ENCODE results near the gene PLCH2. TPM values are rescaled to one million over a fixed set of nuclear protein-coding genes. Genes with fewer than 3 reads are reported as not detected.

PLCH2 gene
- polyA plus RNA-seq, 1 donor from 2014 or later, result 5.7 TPM

DNA sequence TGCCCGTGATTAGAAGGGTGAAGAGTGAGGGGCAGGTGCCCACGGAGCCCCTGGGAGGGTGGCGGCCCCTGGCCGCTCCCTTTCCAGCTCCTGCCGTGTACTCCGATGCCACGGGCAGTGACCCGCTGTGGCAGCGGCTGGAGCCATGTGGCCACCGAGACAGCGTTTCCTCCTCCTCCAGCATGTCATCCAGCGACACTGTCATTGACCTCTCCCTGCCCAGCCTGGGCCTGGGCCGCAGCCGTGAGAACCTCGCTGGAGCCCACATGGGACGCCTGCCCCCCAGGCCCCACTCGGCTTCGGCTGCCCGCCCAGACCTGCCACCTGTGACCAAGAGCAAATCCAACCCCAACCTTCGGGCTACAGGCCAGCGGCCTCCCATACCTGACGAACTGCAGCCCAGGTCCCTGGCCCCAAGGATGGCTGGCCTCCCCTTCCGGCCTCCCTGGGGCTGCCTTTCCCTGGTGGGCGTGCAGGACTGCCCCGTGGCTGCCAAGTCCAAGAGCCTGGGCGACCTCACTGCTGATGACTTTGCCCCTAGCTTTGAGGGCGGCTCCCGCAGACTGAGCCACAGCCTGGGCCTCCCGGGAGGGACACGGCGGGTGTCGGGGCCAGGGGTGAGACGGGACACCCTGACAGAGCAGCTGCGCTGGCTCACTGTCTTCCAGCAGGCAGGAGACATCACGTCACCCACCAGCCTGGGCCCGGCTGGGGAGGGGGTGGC lies 28.3 kb downstream of the PLCH2 start:
- Histone ChIP-seq H3F3A (ENCODE audit: insufficient read depth, low read length, poor library complexity, severe bottlenecking) (no peaks in the 10 kb centered on the region), H3K9me3 (ENCODE audit: low read length) (no peaks in the 10 kb centered on the region), H3K9ac (ENCODE audit: low read length) (no peak overlapping the region), H3K79me2 (replicated peaks; ENCODE audit: insufficient read depth, low read length) (no peaks in the 10 kb centered on the region), H3K4me3 (ENCODE audit: low read length) (no peak overlapping the region), H3K36me3 (ENCODE audit: insufficient read depth, low read length) (no peaks in the 10 kb centered on the region), H3K9me2 (ENCODE audit: insufficient read depth, low read length) (no peaks in the 10 kb centered on the region), H3K4me2 (ENCODE audit: low read length) (no peak overlapping the region), H3K27me3 (ENCODE audit: insufficient read depth, low read depth, low read length) (no peaks in the 10 kb centered on the region), H4K20me1 (ENCODE audit: insufficient read depth) (no peaks in the 10 kb centered on the region), H2AFZ (ENCODE audit: low read depth, low read length) (no peak overlapping the region), H3K27ac (ENCODE audit: low read length) (no peak overlapping the region)
- TF ChIP-seq POLR2AphosphoS5 (IDR thresholded peaks at IDR 0.05) (no peak), MXI1 (conservative IDR thresholded peaks at IDR 0.05; ENCODE audit: poor library complexity, severe bottlenecking) (no peak), SMC3 (conservative IDR thresholded peaks at IDR 0.05; ENCODE audit: poor library complexity) (no peak), TAF1 (IDR thresholded peaks at IDR 0.05; ENCODE audit: low read depth) (no peak), RAD21 (conservative IDR thresholded peaks at IDR 0.05) (no peak), EP300 (conservative IDR thresholded peaks at IDR 0.05; ENCODE audit: poor library complexity, severe bottlenecking) (no peak), EZH2 (IDR thresholded peaks at IDR 0.05; ENCODE audit: borderline replicate concordance, insufficient read depth, low read length, poor library complexity, severe bottlenecking) (no peak)
- TF ChIP-seq, protein P1, sequence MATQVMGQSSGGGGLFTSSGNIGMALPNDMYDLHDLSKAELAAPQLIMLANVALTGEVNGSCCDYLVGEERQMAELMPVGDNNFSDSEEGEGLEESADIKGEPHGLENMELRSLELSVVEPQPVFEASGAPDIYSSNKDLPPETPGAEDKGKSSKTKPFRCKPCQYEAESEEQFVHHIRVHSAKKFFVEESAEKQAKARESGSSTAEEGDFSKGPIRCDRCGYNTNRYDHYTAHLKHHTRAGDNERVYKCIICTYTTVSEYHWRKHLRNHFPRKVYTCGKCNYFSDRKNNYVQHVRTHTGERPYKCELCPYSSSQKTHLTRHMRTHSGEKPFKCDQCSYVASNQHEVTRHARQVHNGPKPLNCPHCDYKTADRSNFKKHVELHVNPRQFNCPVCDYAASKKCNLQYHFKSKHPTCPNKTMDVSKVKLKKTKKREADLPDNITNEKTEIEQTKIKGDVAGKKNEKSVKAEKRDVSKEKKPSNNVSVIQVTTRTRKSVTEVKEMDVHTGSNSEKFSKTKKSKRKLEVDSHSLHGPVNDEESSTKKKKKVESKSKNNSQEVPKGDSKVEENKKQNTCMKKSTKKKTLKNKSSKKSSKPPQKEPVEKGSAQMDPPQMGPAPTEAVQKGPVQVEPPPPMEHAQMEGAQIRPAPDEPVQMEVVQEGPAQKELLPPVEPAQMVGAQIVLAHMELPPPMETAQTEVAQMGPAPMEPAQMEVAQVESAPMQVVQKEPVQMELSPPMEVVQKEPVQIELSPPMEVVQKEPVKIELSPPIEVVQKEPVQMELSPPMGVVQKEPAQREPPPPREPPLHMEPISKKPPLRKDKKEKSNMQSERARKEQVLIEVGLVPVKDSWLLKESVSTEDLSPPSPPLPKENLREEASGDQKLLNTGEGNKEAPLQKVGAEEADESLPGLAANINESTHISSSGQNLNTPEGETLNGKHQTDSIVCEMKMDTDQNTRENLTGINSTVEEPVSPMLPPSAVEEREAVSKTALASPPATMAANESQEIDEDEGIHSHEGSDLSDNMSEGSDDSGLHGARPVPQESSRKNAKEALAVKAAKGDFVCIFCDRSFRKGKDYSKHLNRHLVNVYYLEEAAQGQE (IDR thresholded peaks at IDR 0.05; ENCODE audit: borderline replicate concordance), result no peak
- TF ChIP-seq, protein P2, sequence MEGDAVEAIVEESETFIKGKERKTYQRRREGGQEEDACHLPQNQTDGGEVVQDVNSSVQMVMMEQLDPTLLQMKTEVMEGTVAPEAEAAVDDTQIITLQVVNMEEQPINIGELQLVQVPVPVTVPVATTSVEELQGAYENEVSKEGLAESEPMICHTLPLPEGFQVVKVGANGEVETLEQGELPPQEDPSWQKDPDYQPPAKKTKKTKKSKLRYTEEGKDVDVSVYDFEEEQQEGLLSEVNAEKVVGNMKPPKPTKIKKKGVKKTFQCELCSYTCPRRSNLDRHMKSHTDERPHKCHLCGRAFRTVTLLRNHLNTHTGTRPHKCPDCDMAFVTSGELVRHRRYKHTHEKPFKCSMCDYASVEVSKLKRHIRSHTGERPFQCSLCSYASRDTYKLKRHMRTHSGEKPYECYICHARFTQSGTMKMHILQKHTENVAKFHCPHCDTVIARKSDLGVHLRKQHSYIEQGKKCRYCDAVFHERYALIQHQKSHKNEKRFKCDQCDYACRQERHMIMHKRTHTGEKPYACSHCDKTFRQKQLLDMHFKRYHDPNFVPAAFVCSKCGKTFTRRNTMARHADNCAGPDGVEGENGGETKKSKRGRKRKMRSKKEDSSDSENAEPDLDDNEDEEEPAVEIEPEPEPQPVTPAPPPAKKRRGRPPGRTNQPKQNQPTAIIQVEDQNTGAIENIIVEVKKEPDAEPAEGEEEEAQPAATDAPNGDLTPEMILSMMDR (IDR thresholded peaks at IDR 0.05; ENCODE audit: poor library complexity, severe bottlenecking), result no peak

GRCh38 chr1:2504949-2505272 lies 28.8 kb downstream of the PLCH2 start:
- H3K9me3 ChIP-seq (ENCODE audit: low read length), result no peaks in the 10 kb centered on the region
- H4K20me1 ChIP-seq (ENCODE audit: insufficient read depth), result no peaks in the 10 kb centered on the region
- no peaks in the 10 kb centered on the region for H3K9me2 ChIP-seq (ENCODE audit: insufficient read depth, low read length)
- H3K27ac ChIP-seq (ENCODE audit: low read length), result no peak overlapping the region
- no peak overlapping the region for H3K9ac ChIP-seq (ENCODE audit: low read length)
- no peaks in the 10 kb centered on the region for H3K36me3 ChIP-seq (ENCODE audit: insufficient read depth, low read length)
- H2AFZ ChIP-seq (ENCODE audit: low read depth, low read length), result no peak overlapping the region
- H3F3A ChIP-seq (ENCODE audit: insufficient read depth, low read length, poor library complexity, severe bottlenecking), result no peaks in the 10 kb centered on the region
- no peak overlapping the region for H3K4me3 ChIP-seq (ENCODE audit: low read length)
- no peak overlapping the region for H3K4me2 ChIP-seq (ENCODE audit: low read length)
- H3K79me2 ChIP-seq (replicated peaks; ENCODE audit: insufficient read depth, low read length), result no peaks in the 10 kb centered on the region
- H3K27me3 ChIP-seq (ENCODE audit: insufficient read depth, low read depth, low read length), result no peaks in the 10 kb centered on the region
- TF ChIP-seq RAD21 (conservative IDR thresholded peaks at IDR 0.05), result no peak
- no peak for TF ChIP-seq MXI1 (conservative IDR thresholded peaks at IDR 0.05; ENCODE audit: poor library complexity, severe bottlenecking)
- TF ChIP-seq TAF1 (IDR thresholded peaks at IDR 0.05; ENCODE audit: low read depth), result no peak
- no peak for TF ChIP-seq EZH2 (IDR thresholded peaks at IDR 0.05; ENCODE audit: borderline replicate concordance, insufficient read depth, low read length, poor library complexity, severe bottlenecking)
- TF ChIP-seq EP300 (conservative IDR thresholded peaks at IDR 0.05; ENCODE audit: poor library complexity, severe bottlenecking), result no peak
- TF ChIP-seq SMC3 (conservative IDR thresholded peaks at IDR 0.05; ENCODE audit: poor library complexity), result no peak
- no peak for TF ChIP-seq POLR2AphosphoS5 (IDR thresholded peaks at IDR 0.05)
- TF ChIP-seq, protein P1 (IDR thresholded peaks at IDR 0.05; ENCODE audit: borderline replicate concordance), result no peak
- TF ChIP-seq, protein P2 (IDR thresholded peaks at IDR 0.05; ENCODE audit: poor library complexity, severe bottlenecking), result no peak
